Natural killer cell (primary cell): ENCODE measurements around the gene DLK2. TPM values are rescaled to one million over a fixed set of nuclear protein-coding genes. Genes with fewer than 3 reads are reported as not detected.

Experiments
- ATAC-seq, 3 donors: fragments of 150-1000 bp in 2 of 3; fragments of 200-7000 bp in 1 of 3; cut with Tn5 transposase; 1 replicate in 1 of 3; 2 replicates in 2 of 3; pipeline ENCODE4 v1.10.0; 2021; ENCODE audit warnings: mild to moderate bottlenecking in 2 of 3, moderate library complexity in 2 of 3
- DNase-seq, 2 donors: peaks; one replicate each; pipeline versions ENCODE4 v3.0.0 to v3.0.0-alpha.2; 2013 to 2021; ENCODE audit warnings: mixed read lengths in 1 of 2
- H3K27ac ChIP-seq: one replicate; pipeline ENCODE4 v1.5.1; 2013; ENCODE audit warnings: mild to moderate bottlenecking, low read length
- H3K27me3 ChIP-seq: one replicate; pipeline ENCODE4 v1.6.1; 2013; ENCODE audit warnings: low read length; ENCODE audit not compliant: control insufficient read depth, insufficient read depth
- H3K36me3 ChIP-seq: one replicate; pipeline ENCODE4 v1.6.1; 2013; ENCODE audit warnings: low read length; ENCODE audit not compliant: control insufficient read depth, insufficient read depth
- H3K4me1 ChIP-seq: one replicate; pipeline ENCODE4 v1.6.1; 2013; ENCODE audit warnings: low read length; ENCODE audit not compliant: control insufficient read depth, insufficient read depth
- H3K4me3 ChIP-seq: one replicate; pipeline ENCODE4 v1.5.1; 2013; ENCODE audit warnings: low read length
- H3K9me3 ChIP-seq: one replicate; pipeline ENCODE4 v1.6.1; 2013; ENCODE audit warnings: low read length; ENCODE audit not compliant: control insufficient read depth, insufficient read depth
- H3K27ac Mint-ChIP-seq, 2 donors: one replicate each; pipeline ENCODE4 v1.8.0; 2022; ENCODE audit warnings: mild to moderate bottlenecking in 2 of 2, mixed read lengths in 2 of 2, moderate library complexity in 1 of 2
- H3K27me3 Mint-ChIP-seq, 2 donors: one replicate each; pipeline ENCODE4 v1.8.0; 2022; ENCODE audit warnings: low read depth in 2 of 2, mixed read lengths in 2 of 2
- H3K36me3 Mint-ChIP-seq: one replicate; pipeline ENCODE4 v1.8.0; 2022; ENCODE audit warnings: mixed read lengths
- H3K4me1 Mint-ChIP-seq, 2 donors: one replicate each; pipeline ENCODE4 v1.8.0; 2022; ENCODE audit warnings: mixed read lengths in 2 of 2
- H3K4me3 Mint-ChIP-seq: one replicate; pipeline ENCODE4 v1.8.0; 2022; ENCODE audit warnings: mild to moderate bottlenecking, moderate library complexity, mixed read lengths
- H3K9me3 Mint-ChIP-seq, 2 donors: one replicate each; pipeline ENCODE4 v1.8.0; 2022; ENCODE audit warnings: mixed read lengths in 2 of 2
- CTCF ChIP-seq: fragments of 200-600 bp; IDR thresholded peaks from one replicate; pipeline ENCODE4 v1.8.0; 2022; ENCODE audit warnings: antibody characterized with exemption
- WGBS: methylation state at CpG from one replicate; pipeline ENCODE4 v1.1.7; 2013; ENCODE audit warnings: missing lambda C conversion rate; ENCODE audit not compliant: insufficient coverage; 5-methylcytosine and 5-hydroxymethylcytosine counted together
- intact Hi-C: fragments of 100-400 bp; cut with micrococcal nuclease; formaldehyde crosslinking; loops from one replicate; pipeline ENCODE4 v1.14.2; 2022
- total RNA-seq, 4 donors: library from RNA; stranded (reverse); fragments of 120-200 nt in 1 of 4; gene quantifications; one replicate each; pipeline versions ENCODE4 v1.2.3 to v1.2.4, GENCODE V29; 2013 to 2022

The DLK2 gene
- total RNA-seq, 3 donors from 2014 or later (not counting 1 experiment from before 2014, with no cell fraction given) = not detected

DNA sequence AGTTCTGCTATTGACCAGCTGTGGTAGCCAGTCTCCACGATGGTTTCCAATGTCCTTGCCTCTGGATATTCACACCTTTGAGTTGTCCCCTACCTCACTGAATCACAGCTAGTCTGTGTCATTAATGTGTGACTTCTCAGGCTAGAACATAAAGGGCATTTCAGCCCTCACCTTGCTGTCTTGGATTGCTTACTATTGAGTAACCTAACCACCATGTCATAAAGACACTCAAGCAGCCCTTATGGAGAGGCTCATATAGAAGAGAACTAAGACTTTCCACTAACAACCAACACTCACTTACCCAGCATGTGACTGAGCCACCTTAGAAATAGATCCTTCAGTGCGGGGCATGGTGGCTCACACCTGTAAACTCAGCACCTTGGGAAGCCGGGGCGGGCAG, 47.1 kb downstream of the DLK2 start:
- intact Hi-C loops = no loop called here
- Histone ChIP-seq H3K9me3 (no peaks in the 10 kb centered on the region), H3K27ac (no peak overlapping the region), H3K4me3 (no peak overlapping the region), H3K27me3 (no peaks in the 10 kb centered on the region), H3K36me3 (no peaks in the 10 kb centered on the region), H3K4me1 (no peaks in the 10 kb centered on the region)
- no peak for TF ChIP-seq CTCF
- Mint-ChIP-seq H3K27me3 (peaks cover 24 to 33% of the 10 kb centered on the region in 2 donors), H3K4me1 (no peaks in the 10 kb centered on the region), H3K9me3 (no peaks in the 10 kb centered on the region), H3K4me3 (no peak overlapping the region), H3K36me3 (no peaks in the 10 kb centered on the region), H3K27ac (no peak overlapping the region)
- ATAC-seq (no peak), DNase-seq (no peak)
- 91% methylated on average over 4 of the region's 4 CpGs for WGBS

- H3K27ac ChIP-seq = no peak overlapping the region
- WGBS = 95% methylated on average over 1 of the region's 1 CpG
- no peaks in the 10 kb centered on the region for H3K27me3 ChIP-seq
- no peaks in the 10 kb centered on the region for H3K4me1 ChIP-seq
- no peak overlapping the region for H3K4me3 Mint-ChIP-seq
- H3K27me3 Mint-ChIP-seq = peaks cover 24 to 33% of the 10 kb centered on the region in 2 donors
- H3K27ac Mint-ChIP-seq = no peak overlapping the region
- no peak for DNase-seq
- intact Hi-C loops = no loop called here
- no peaks in the 10 kb centered on the region for H3K36me3 Mint-ChIP-seq
- H3K4me1 Mint-ChIP-seq = no peaks in the 10 kb centered on the region
- ATAC-seq = no peak
- no peaks in the 10 kb centered on the region for H3K9me3 Mint-ChIP-seq
- TF ChIP-seq CTCF = no peak
- no peaks in the 10 kb centered on the region for H3K9me3 ChIP-seq
- H3K4me3 ChIP-seq = no peak overlapping the region
- H3K36me3 ChIP-seq = no peaks in the 10 kb centered on the region
Observed at GRCh38 chr6:43407296-43407695, 48.1 kb downstream of the DLK2 start.

GRCh38 chr6:43405354-43405753, 50.0 kb downstream of the DLK2 start:
- TF ChIP-seq CTCF = no peak
- no peak overlapping the region for H3K27ac ChIP-seq
- H3K9me3 ChIP-seq = no peaks in the 10 kb centered on the region
- H3K27ac Mint-ChIP-seq = no peak overlapping the region
- H3K4me1 ChIP-seq = no peaks in the 10 kb centered on the region
- no peak overlapping the region for H3K4me3 Mint-ChIP-seq
- H3K9me3 Mint-ChIP-seq = no peaks in the 10 kb centered on the region
- no peak for ATAC-seq
- 67% methylated on average over 3 of the region's 3 CpGs for WGBS
- no peak for DNase-seq
- H3K27me3 ChIP-seq = no peaks in the 10 kb centered on the region
- intact Hi-C loops = no loop called here
- H3K36me3 ChIP-seq = no peaks in the 10 kb centered on the region
- no peaks in the 10 kb centered on the region for H3K4me1 Mint-ChIP-seq
- no peak overlapping the region for H3K4me3 ChIP-seq
- peaks cover 27 to 40% of the 10 kb centered on the region in 2 donors for H3K27me3 Mint-ChIP-seq
- H3K36me3 Mint-ChIP-seq = no peaks in the 10 kb centered on the region

DNA sequence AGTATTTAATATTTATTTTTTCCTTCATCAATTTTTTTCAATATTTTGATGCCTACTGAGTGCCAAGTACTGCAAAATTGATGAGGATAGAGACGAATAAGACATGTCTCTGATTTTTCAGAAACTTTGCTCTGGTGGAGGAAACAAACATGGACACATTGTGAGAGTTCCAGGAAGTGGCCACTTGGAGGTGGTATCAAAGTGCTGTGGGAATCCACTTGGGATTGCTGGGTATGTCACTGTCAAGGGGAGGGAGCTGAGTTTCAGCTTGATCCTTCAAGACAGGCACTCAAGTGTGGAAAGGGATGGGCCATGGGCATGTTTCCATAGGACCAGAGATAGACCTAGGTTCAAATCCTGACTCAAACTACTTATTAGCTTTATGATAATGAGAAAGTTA, 52.5 kb downstream of the DLK2 start:
- Mint-ChIP-seq H3K27me3 (peaks cover 22 to 48% of the 10 kb centered on the region in 2 donors), H3K4me3 (no peak overlapping the region), H3K9me3 (no peaks in the 10 kb centered on the region), H3K4me1 (peaks cover 1 to 3% of the 10 kb centered on the region in 2 donors), H3K36me3 (no peaks in the 10 kb centered on the region), H3K27ac (no peak overlapping the region)
- no peaks in the 10 kb centered on the region for H3K4me1 ChIP-seq
- H3K9me3 ChIP-seq = no peaks in the 10 kb centered on the region
- ATAC-seq (no peak), DNase-seq (no peak)
- intact Hi-C loops = no loop called here
- no peaks in the 10 kb centered on the region for H3K36me3 ChIP-seq
- no peaks in the 10 kb centered on the region for H3K27me3 ChIP-seq
- no peak overlapping the region for H3K4me3 ChIP-seq
- 88% methylated on average over 1 of the region's 1 CpG for WGBS
- H3K27ac ChIP-seq = no peak overlapping the region
- TF ChIP-seq CTCF = no peak
